Endodermal cell (in vitro differentiated cells): Measurements from ENCODE around the gene ZNF500. TPM values are rescaled to one million over a fixed set of nuclear protein-coding genes. Genes with fewer than 3 reads are reported as not detected.
A peak's percentile ranks its signal among the peaks of the same experiment; 100 is the strongest.

Experiments used
- DNase-seq: peaks from one replicate; pipeline ENCODE4 v3.0.0-alpha.2; 2017
- H3K27ac ChIP-seq: 2 replicates; pipeline ENCODE4 v1.5.1; 2013; ENCODE audit warnings: mild to moderate bottlenecking, low read depth, low read length, moderate library complexity
- H3K27me3 ChIP-seq: 2 replicates; pipeline ENCODE4 v1.6.1; 2013; ENCODE audit warnings: mild to moderate bottlenecking, low read length, moderate library complexity; ENCODE audit not compliant: insufficient read depth, control insufficient read depth, poor library complexity, severe bottlenecking
- H3K36me3 ChIP-seq: 2 replicates; pipeline ENCODE4 v1.7.0; 2013; ENCODE audit warnings: mild to moderate bottlenecking, low read length, moderate library complexity; ENCODE audit not compliant: control insufficient read depth, insufficient read depth
- H3K4me1 ChIP-seq: one replicate; pipeline ENCODE4 v1.7.0; 2013; ENCODE audit warnings: low read length; ENCODE audit not compliant: control insufficient read depth, insufficient read depth
- H3K4me3 ChIP-seq: 2 replicates; pipeline ENCODE4 v1.5.1; 2013; ENCODE audit warnings: mild to moderate bottlenecking, low read length, moderate library complexity
- H3K9ac ChIP-seq: 2 replicates; pipeline ENCODE4 v1.6.1; 2013; ENCODE audit warnings: mild to moderate bottlenecking, low read length, moderate library complexity; ENCODE audit not compliant: poor library complexity, severe bottlenecking; ENCODE audit errors: extremely low read depth
- H3K9me3 ChIP-seq: 2 replicates; pipeline ENCODE4 v1.6.1; 2013; ENCODE audit warnings: mild to moderate bottlenecking, low read length, moderate library complexity; ENCODE audit not compliant: control insufficient read depth
- H3K27ac Mint-ChIP-seq: 2 replicates; pipeline ENCODE4 v1.8.0; 2020; ENCODE audit warnings: mixed read lengths
- H3K27me3 Mint-ChIP-seq: 2 replicates; pipeline ENCODE4 v1.8.0; 2021; ENCODE audit warnings: mild to moderate bottlenecking, mixed read lengths; ENCODE audit not compliant: insufficient read depth
- H3K36me3 Mint-ChIP-seq: 2 replicates; pipeline ENCODE4 v1.8.0; 2020; ENCODE audit warnings: low read depth, mixed read lengths
- H3K4me1 Mint-ChIP-seq: 2 replicates; pipeline ENCODE4 v1.8.0; 2020; ENCODE audit warnings: mixed read lengths
- H3K4me3 Mint-ChIP-seq: 2 replicates; pipeline ENCODE4 v1.8.0; 2020; ENCODE audit warnings: mild to moderate bottlenecking, moderate library complexity, mixed read lengths
- H3K9me3 Mint-ChIP-seq: 2 replicates; pipeline ENCODE4 v1.8.0; 2020; ENCODE audit warnings: mild to moderate bottlenecking, mixed read lengths
- WGBS, 2 experiments: methylation state at CpG; one replicate each; pipeline versions ENCODE4 v1.1.5 to v1.1.7; 2013; ENCODE audit warnings: missing lambda C conversion rate in 2 of 2, mixed read lengths in 1 of 2; ENCODE audit not compliant: insufficient coverage in 1 of 2, insufficient read length in 1 of 2; 5-methylcytosine and 5-hydroxymethylcytosine counted together
- total RNA-seq, 2 donors: library from RNA; stranded (reverse); fragmentation: NEBNext Ultra II Directional in 1 of 2; extraction: Animal tissue kit (Norgen Biotek cat#: 25700) in 1 of 2; gene quantifications; 2 replicates in 1 of 2; 3 replicates in 1 of 2; pipeline ENCODE4 v1.2.1, GENCODE V29; 2021
- TF ChIP-seq, protein P1 (sequence below): fragments of 200-600 bp; sonication (generic); conservative IDR thresholded peaks from 2 replicates; pipeline ENCODE4 v1.5.0; 2021; ENCODE audit warnings: antibody characterized with exemption, mild to moderate bottlenecking

Gene ZNF500
- total RNA-seq, 2 donors from 2014 or later = 17.2 to 21.6 TPM

DNA sequence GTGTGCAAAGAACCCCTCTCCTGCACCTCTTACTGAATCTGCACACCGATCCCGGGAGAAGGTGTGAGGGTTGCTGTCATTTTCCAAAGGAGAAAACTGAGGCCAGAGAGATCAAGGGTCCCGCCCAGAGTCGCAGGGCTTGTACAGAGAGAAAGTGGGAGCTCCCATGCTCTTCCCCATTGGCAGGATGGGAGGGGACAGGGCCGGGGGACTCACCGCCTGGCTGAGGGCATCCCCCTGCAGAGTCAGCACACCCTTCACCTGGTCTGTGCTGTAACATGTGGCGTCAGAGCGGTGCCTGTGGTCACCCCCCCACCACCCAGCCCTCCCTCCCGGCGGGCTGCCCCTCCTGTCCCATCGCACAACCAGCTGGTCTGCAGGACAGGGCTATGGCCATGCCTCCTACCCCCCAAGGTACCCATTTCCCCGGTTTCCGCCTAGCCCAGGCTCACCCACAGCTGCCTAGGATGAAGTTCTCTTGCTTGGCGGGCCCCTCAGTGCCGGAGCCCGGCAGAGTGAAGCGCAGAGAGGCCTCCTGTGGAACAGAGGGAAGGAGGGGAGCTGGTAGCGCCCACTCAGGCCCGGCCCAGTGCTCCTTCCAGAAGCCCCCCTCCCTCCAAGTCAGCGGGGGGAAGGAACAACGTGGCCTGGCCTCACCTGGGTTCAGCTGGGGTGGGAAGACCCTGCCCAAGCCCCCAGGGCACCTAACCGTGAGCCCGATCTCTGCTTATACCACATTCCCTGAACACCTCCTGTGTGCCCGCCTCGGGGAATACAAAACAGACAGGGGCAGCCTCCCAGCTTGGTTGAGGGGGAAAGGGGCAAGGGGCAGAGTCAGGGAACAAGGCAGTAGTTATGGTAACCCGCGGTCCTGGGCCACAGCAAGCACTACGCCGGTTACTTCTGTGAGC lies 34.3 kb upstream of the ZNF500 start:
- peaks cover 14% of the 10 kb centered on the region for H3K36me3 ChIP-seq
- peak overlapping the region; percentile 21 for H3K27ac Mint-ChIP-seq

DNA sequence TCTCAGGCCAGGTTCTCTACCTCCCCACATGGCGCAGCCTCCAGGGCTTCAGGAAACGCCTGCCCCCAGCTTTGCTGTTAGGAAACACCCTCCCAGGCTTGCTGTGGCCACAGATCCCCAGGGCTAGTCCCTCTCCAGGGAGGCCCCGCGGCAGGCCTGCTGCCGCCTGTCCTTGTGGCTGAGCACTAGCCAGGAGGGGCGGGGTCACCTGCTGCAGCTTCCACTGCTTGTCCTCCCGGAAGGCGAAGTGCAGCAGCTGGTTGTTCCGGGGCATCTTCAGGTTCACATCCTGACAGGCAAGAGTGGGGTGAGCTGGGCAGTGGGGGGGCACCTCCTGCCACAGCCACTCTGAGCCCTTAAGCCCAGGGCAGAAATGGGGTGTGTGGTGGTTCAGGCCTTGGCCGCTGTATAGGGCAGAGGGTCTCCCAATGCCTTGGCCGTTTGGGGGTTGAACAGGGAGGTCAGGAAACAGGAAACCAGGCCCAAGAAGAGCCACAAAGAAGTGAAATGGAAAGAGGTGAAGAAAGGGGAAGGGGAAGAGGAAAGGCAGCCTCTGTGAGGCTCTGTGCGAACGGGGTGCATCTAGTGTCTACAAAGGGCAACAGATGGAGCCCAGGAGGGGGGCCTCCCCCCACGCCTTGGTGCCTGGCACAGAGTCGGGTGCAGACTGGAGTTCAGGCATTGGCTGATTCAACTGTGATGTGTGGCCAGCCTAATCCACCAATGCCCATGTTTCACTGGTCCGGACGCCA lies 33.5 kb upstream of the ZNF500 start:
- H3K4me1 Mint-ChIP-seq = peaks cover 9% of the 10 kb centered on the region
- no peak overlapping the region for H3K27ac ChIP-seq
- H3K36me3 ChIP-seq = peaks cover 9% of the 10 kb centered on the region
- peaks cover 9% of the 10 kb centered on the region for H3K4me1 ChIP-seq
- WGBS, 2 experiments = 92 to 99% methylated on average over 10 to 17 of the region's 17 CpGs
- peak overlapping the region; percentile 90 for H3K4me3 ChIP-seq
- no peaks in the 10 kb centered on the region for H3K27me3 ChIP-seq
- H3K27ac Mint-ChIP-seq = no peak overlapping the region
- peaks cover 26% of the 10 kb centered on the region for H3K36me3 Mint-ChIP-seq
- no peak overlapping the region for H3K9ac ChIP-seq
- TF ChIP-seq, protein P1, sequence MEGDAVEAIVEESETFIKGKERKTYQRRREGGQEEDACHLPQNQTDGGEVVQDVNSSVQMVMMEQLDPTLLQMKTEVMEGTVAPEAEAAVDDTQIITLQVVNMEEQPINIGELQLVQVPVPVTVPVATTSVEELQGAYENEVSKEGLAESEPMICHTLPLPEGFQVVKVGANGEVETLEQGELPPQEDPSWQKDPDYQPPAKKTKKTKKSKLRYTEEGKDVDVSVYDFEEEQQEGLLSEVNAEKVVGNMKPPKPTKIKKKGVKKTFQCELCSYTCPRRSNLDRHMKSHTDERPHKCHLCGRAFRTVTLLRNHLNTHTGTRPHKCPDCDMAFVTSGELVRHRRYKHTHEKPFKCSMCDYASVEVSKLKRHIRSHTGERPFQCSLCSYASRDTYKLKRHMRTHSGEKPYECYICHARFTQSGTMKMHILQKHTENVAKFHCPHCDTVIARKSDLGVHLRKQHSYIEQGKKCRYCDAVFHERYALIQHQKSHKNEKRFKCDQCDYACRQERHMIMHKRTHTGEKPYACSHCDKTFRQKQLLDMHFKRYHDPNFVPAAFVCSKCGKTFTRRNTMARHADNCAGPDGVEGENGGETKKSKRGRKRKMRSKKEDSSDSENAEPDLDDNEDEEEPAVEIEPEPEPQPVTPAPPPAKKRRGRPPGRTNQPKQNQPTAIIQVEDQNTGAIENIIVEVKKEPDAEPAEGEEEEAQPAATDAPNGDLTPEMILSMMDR = no peak
- H3K9me3 Mint-ChIP-seq = no peaks in the 10 kb centered on the region
- H3K27me3 Mint-ChIP-seq = no peaks in the 10 kb centered on the region
- H3K9me3 ChIP-seq = no peaks in the 10 kb centered on the region
- peak overlapping the region; percentile 68 for H3K4me3 Mint-ChIP-seq
- DNase-seq = no peak

More for the DNA sequence above, 34.3 kb upstream of the ZNF500 start:
- peak overlapping the region; percentile 90 for H3K4me3 ChIP-seq
- peaks cover 9% of the 10 kb centered on the region for H3K4me1 ChIP-seq
- no peaks in the 10 kb centered on the region for H3K27me3 Mint-ChIP-seq
- no peak overlapping the region for H3K27ac ChIP-seq
- TF ChIP-seq, protein P1 = no peak
- peaks cover 9% of the 10 kb centered on the region for H3K4me1 Mint-ChIP-seq
- H3K9me3 Mint-ChIP-seq = no peaks in the 10 kb centered on the region
- 53 to 56% methylated on average over 6 to 29 of the region's 29 CpGs for WGBS, 2 experiments
- peak overlapping the region; percentile 68 for H3K4me3 Mint-ChIP-seq
- peak overlapping the region; percentile 64 for H3K9ac ChIP-seq
- no peaks in the 10 kb centered on the region for H3K9me3 ChIP-seq
- H3K36me3 Mint-ChIP-seq = peaks cover 29% of the 10 kb centered on the region
- H3K27me3 ChIP-seq = no peaks in the 10 kb centered on the region
- peak; percentile 59 for DNase-seq

DNA sequence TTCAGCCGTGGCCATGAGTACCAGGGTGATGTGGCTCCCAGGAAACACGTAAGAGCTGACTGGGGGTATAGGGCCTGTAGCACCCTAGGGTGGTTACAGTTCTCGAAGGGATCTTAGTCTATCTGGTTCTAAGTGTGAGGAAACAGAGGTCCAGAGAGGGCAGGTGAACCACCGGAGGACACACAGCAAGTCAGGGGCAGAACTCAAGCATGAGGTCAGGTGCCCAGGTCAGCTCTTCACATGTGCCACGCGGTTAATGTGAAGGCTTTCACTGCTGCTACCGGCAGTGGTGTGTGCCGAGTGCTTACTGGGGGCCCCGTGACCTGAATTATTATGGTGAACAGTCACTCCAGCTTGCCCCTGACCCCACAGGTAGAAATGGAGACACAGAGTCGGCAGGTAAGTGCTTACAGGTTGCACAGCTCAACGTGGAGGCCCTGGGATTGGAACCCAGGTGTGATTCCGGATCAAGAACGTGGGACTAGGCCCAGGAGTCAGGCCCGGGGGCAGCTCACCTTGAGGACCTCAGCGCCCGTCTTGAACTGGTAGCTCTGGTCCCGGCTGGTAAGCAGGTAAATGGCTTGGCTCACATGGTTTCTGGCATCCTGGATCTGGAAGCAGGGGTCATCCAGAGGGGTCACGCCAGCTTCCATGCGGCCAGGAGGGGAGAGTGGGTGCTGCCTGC lies 32.4 kb upstream of the ZNF500 start:
- peaks cover 9% of the 10 kb centered on the region for H3K4me1 Mint-ChIP-seq
- TF ChIP-seq, protein P1 = no peak
- Histone ChIP-seq H3K9ac (no peak overlapping the region), H3K4me3 (no peak overlapping the region), H3K4me1 (peaks cover 9% of the 10 kb centered on the region), H3K27me3 (no peaks in the 10 kb centered on the region), H3K36me3 (peaks cover under 1% of the 10 kb centered on the region), H3K9me3 (no peaks in the 10 kb centered on the region), H3K27ac (no peak overlapping the region)
- no peak overlapping the region for H3K27ac Mint-ChIP-seq
- no peak overlapping the region for H3K4me3 Mint-ChIP-seq
- H3K9me3 Mint-ChIP-seq = no peaks in the 10 kb centered on the region
- no peaks in the 10 kb centered on the region for H3K27me3 Mint-ChIP-seq
- H3K36me3 Mint-ChIP-seq = peaks cover 14% of the 10 kb centered on the region
- no peak for DNase-seq
- WGBS, 2 experiments = 95 to 96% methylated on average over 16 to 19 of the region's 19 CpGs
